Measurements from ENCODE around the gene TNNI2.

Gene TNNI2

GRCh38 chr11:1847006-1847735 is 8.4 kb downstream of the TNNI2 start:
- no peak for DNase-seq

- no peak for DNase-seq
Measured at GRCh38 chr11:1847926-1848639, 9.3 kb downstream of the TNNI2 start.

GRCh38 chr11:1848640-1849430 is 10.1 kb downstream of the TNNI2 start:
- DNase-seq: no peak

- no peak for DNase-seq
Measured at GRCh38 chr11:1851468-1852180, 12.8 kb downstream of the TNNI2 start.

- no peak for DNase-seq
Measured at GRCh38 chr11:1852271-1852876, 13.6 kb downstream of the TNNI2 start.

- no peak for DNase-seq
Measured at GRCh38 chr11:1852877-1853276, 14.1 kb downstream of the TNNI2 start, which contains the start of gene LSP1. LSP1 (plus strand) TSS chr11:1853084; CDS start chr11:1853145, 61 bp downstream.

GRCh38 chr11:1853376-1854131 is 14.8 kb downstream of the TNNI2 start:
- DNase-seq: no peak

- no peak for DNase-seq
Measured at GRCh38 chr11:1854132-1854948, 15.6 kb downstream of the TNNI2 start.

GRCh38 chr11:1854949-1855885 is 16.4 kb downstream of the TNNI2 start:
- DNase-seq: no peak

- DNase-seq: no peak
Measured at GRCh38 chr11:1855886-1856265, 17.1 kb downstream of the TNNI2 start.

- DNase-seq: no peak
Measured at GRCh38 chr11:1856306-1857005, 17.7 kb downstream of the TNNI2 start.

GRCh38 chr11:1857064-1857463 is 18.3 kb downstream of the TNNI2 start:
- DNase-seq: no peak

GRCh38 chr11:1858154-1858553 is 19.4 kb downstream of the TNNI2 start:
- DNase-seq: no peak

- DNase-seq: no peak
Measured at GRCh38 chr11:1858576-1858975, 19.8 kb downstream of the TNNI2 start.

- DNase-seq: no peak
Measured at GRCh38 chr11:1859004-1859403, 20.2 kb downstream of the TNNI2 start.

GRCh38 chr11:1860108-1860507 is 21.3 kb downstream of the TNNI2 start:
- DNase-seq: no peak

- DNase-seq: no peak
Measured at GRCh38 chr11:1861435-1862411, 22.9 kb downstream of the TNNI2 start.

All from fibroblast of skin of scalp (primary cell).